PC-9 (cell line): ENCODE measurements around the gene PPP2R2C. TPM values are rescaled to one million over a fixed set of nuclear protein-coding genes. Genes with fewer than 3 reads are reported as not detected.

Source experiments
- BruUV-seq: library from RNA; stranded (reverse); fragments of 400-500 nt; replicated peaks from 2 replicates; lab custom pipeline; 2021; lab: Mats Ljungman, UMichigan
- CTCF ChIA-PET: fragments of 300-600 bp; sonication (Branson Sonifier 250); formaldehyde crosslinking; loops from one replicate; lab custom pipeline; 2022; ENCODE audit warnings: antibody characterized with exemption; lab: Charles Lee
- POLR2A ChIA-PET: fragments of 300-600 bp; sonication (Branson Sonifier 250); formaldehyde crosslinking; loops from one replicate; lab custom pipeline; 2022; ENCODE audit warnings: antibody characterized with exemption; ENCODE audit not compliant: unreplicated experiment; lab: Charles Lee
- DNase-seq, 2 experiments: peaks; one replicate each; pipeline versions ENCODE4 v3.0.0 to v3.0.0-alpha.2; 2015 to 2022; ENCODE audit warnings: mixed read lengths in 1 of 2
- H2AFZ ChIP-seq: fragments of 200-600 bp; sonication (generic); 2 replicates; pipeline ENCODE4 v1.8.1; 2017; ENCODE audit warnings: antibody characterized with exemption
- H3F3A ChIP-seq: fragments of 200-600 bp; sonication (generic); 2 replicates; pipeline ENCODE4 v1.8.1; 2017; ENCODE audit warnings: antibody characterized with exemption, mild to moderate bottlenecking, low read depth; ENCODE audit not compliant: insufficient read depth
- H3K27ac ChIP-seq: fragments of 200-600 bp; sonication (generic); 2 replicates; pipeline ENCODE4 v1.6.1; 2016; ENCODE audit warnings: mixed run types
- H3K27me3 ChIP-seq: fragments of 200-600 bp; sonication (generic); 2 replicates; pipeline ENCODE4 v1.6.1; 2016; ENCODE audit warnings: low read depth, mixed run types; ENCODE audit not compliant: insufficient read depth
- H3K36me3 ChIP-seq: fragments of 200-600 bp; sonication (generic); 2 replicates; pipeline ENCODE4 v1.6.1; 2016; ENCODE audit warnings: low read depth, mixed run types
- H3K4me1 ChIP-seq: fragments of 200-600 bp; sonication (generic); replicated peaks from 2 replicates; pipeline ENCODE4 v1.6.1; 2016; ENCODE audit warnings: mixed run types; ENCODE audit not compliant: insufficient read depth
- H3K4me2 ChIP-seq: fragments of 200-600 bp; sonication (generic); 2 replicates; pipeline ENCODE4 v1.6.1; 2017; ENCODE audit warnings: mixed run types
- H3K4me3 ChIP-seq: fragments of 200-600 bp; sonication (generic); 2 replicates; pipeline ENCODE4 v1.6.1; 2016; ENCODE audit warnings: mixed run types
- H3K79me2 ChIP-seq: fragments of 200-600 bp; sonication (generic); 2 replicates; pipeline ENCODE4 v1.6.1; 2017; ENCODE audit warnings: low read depth, mixed run types
- H3K9me2 ChIP-seq: fragments of 200-600 bp; sonication (generic); 2 replicates; pipeline ENCODE4 v1.8.1; 2017; ENCODE audit warnings: mild to moderate bottlenecking; ENCODE audit not compliant: insufficient read depth
- H3K9me3 ChIP-seq: fragments of 200-600 bp; sonication (generic); 2 replicates; pipeline ENCODE4 v1.8.1; 2016; ENCODE audit warnings: low read depth; ENCODE audit not compliant: insufficient read depth
- H4K20me1 ChIP-seq: fragments of 200-600 bp; sonication (generic); 2 replicates; pipeline ENCODE4 v1.8.1; 2017; ENCODE audit not compliant: insufficient read depth
- EZH2 ChIP-seq: fragments of 200-600 bp; sonication (generic); IDR thresholded peaks from 2 replicates; pipeline ENCODE4 v1.8.0; 2017; ENCODE audit warnings: antibody characterized with exemption, low read depth
- intact Hi-C: fragments of 100-400 bp; cut with micrococcal nuclease; formaldehyde crosslinking; loops from one replicate; pipeline ENCODE4 v1.10.0; 2022; ENCODE audit not compliant: unreplicated experiment
- total RNA-seq: library from RNA; stranded (reverse); gene quantifications from 2 replicates; pipeline ENCODE4 v1.2.3, GENCODE V29; 2021
- TF ChIP-seq, protein P1 (sequence below): fragments of 200-600 bp; sonication (generic); conservative IDR thresholded peaks from 2 replicates; pipeline ENCODE4 v1.6.1; 2017; ENCODE audit warnings: mixed run types, antibody characterized with exemption, mild to moderate bottlenecking, moderate library complexity

The PPP2R2C gene
- total RNA-seq, 1 experiment from 2014 or later = 40.9 TPM

DNA sequence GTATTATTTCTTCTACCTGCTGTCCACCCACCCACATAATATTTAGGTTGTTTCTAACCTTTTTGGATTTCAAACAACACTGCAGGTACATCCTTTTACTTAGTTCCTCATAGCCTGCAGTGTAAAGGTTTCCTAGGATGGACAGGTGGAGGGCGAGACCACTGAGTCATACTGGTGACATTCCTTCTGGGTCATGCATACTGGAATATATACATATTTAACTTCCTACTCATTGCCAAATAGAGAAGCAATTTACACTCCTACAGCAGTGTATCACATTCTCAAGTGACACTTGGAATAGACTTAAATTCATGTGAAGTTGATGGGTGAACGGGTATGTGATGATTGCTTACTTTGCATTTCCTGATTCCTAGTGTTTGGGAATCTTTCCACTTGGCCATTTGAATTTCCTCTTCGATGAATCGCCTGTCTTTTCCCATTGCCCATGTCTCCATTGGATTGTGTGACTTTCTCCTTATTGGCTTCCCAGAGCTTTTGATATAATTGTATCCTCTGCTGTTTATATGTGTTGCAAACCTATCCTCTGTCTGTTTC lies 8.2 kb upstream of the PPP2R2C start:
- Histone ChIP-seq H4K20me1 (no peaks in the 10 kb centered on the region), H3K4me1 (peaks cover 43% of the 10 kb centered on the region), H2AFZ (no peak overlapping the region), H3K9me2 (no peaks in the 10 kb centered on the region), H3K4me2 (peak overlapping the region; percentile 40), H3K4me3 (no peak overlapping the region), H3K27me3 (no peaks in the 10 kb centered on the region), H3K9me3 (no peaks in the 10 kb centered on the region), H3F3A (peaks cover 25% of the 10 kb centered on the region), H3K27ac (peak overlapping the region; percentile 60), H3K79me2 (no peaks in the 10 kb centered on the region), H3K36me3 (no peaks in the 10 kb centered on the region)
- ChIA-PET CTCF (no interaction called here), POLR2A (no interaction called here)
- peak; percentile 52 to 98 for DNase-seq
- no peak for TF ChIP-seq EZH2
- TF ChIP-seq, protein P1, sequence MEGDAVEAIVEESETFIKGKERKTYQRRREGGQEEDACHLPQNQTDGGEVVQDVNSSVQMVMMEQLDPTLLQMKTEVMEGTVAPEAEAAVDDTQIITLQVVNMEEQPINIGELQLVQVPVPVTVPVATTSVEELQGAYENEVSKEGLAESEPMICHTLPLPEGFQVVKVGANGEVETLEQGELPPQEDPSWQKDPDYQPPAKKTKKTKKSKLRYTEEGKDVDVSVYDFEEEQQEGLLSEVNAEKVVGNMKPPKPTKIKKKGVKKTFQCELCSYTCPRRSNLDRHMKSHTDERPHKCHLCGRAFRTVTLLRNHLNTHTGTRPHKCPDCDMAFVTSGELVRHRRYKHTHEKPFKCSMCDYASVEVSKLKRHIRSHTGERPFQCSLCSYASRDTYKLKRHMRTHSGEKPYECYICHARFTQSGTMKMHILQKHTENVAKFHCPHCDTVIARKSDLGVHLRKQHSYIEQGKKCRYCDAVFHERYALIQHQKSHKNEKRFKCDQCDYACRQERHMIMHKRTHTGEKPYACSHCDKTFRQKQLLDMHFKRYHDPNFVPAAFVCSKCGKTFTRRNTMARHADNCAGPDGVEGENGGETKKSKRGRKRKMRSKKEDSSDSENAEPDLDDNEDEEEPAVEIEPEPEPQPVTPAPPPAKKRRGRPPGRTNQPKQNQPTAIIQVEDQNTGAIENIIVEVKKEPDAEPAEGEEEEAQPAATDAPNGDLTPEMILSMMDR = no peak
- intact Hi-C loops = no loop called here
- no TSS peak for BruUV-seq

DNA sequence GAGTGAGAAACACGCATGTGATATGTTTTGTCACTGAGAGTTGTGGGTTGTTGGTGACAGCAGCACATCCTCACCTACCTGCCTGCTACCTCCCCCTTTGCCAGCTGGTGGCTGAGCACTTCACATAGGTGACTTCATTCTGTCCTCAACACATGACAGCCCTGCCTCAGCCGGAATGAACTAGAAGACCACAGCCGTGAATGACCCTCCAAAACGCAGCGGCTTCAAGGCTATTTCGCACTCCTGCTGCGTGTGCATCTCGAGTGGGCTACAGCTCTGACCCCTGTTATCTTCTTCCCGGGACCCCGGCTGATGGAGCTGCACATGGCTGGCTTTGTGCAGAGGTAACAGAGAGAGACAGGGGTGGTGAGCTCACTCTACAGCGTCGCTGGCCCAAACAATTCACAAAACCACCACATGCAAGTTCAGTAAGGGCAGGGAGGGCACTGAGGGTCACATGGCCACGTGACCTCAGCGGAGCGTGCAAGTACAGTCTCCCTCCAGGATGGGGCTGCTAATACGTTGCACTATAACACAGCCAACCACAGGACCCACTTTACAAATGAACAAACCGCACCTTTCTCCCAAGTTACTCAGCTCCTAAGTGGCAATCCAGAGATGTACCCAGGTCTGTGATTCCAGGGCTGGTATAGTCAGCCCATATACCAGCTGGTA lies 6.3 kb upstream of the PPP2R2C start:
- Histone ChIP-seq H3K9me2 (no peaks in the 10 kb centered on the region), H3K27ac (peak overlapping the region; percentile 65), H3F3A (peaks cover 25% of the 10 kb centered on the region), H3K36me3 (no peaks in the 10 kb centered on the region), H3K27me3 (no peaks in the 10 kb centered on the region), H3K4me1 (peaks cover 43% of the 10 kb centered on the region), H3K9me3 (no peaks in the 10 kb centered on the region), H4K20me1 (no peaks in the 10 kb centered on the region), H3K4me2 (peak overlapping the region; percentile 71), H3K79me2 (no peaks in the 10 kb centered on the region), H2AFZ (no peak overlapping the region), H3K4me3 (no peak overlapping the region)
- ChIA-PET CTCF (no interaction called here), POLR2A (no interaction called here)
- DNase-seq = no peak
- intact Hi-C loops = no loop called here
- no TSS peak for BruUV-seq
- TF ChIP-seq, protein P1 = no peak
- no peak for TF ChIP-seq EZH2

DNA sequence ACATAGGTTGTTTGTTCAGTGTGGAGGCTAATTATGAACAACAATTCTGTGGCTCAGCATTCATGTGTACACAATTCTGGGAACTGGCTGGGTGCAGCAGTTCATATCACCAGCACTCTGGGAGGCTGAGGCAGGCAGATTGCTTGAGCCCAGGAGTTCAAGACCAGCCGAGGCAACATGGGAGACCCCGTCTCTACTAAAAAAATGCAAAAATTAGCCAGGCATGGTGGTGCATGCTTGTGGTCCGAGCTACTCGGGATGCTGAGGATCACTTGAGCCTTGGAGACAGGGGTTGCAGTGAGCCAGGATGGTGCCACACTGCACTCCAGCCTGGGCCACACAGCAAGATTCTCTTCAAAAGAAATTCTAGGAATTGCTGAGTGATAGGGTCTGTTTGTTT lies 4.5 kb upstream of the PPP2R2C start:
- no peak for DNase-seq
- Histone ChIP-seq H3K4me2 (no peak overlapping the region), H2AFZ (no peak overlapping the region), H3K27me3 (no peaks in the 10 kb centered on the region), H3K4me1 (peaks cover 43% of the 10 kb centered on the region), H3K27ac (no peak overlapping the region), H3K9me3 (no peaks in the 10 kb centered on the region), H3K79me2 (no peaks in the 10 kb centered on the region), H4K20me1 (no peaks in the 10 kb centered on the region), H3K9me2 (no peaks in the 10 kb centered on the region), H3F3A (peaks cover 25% of the 10 kb centered on the region), H3K4me3 (no peak overlapping the region), H3K36me3 (no peaks in the 10 kb centered on the region)
- TF ChIP-seq, protein P1 = no peak
- no peak for TF ChIP-seq EZH2
- CTCF ChIA-PET = interaction anchor here (0.6 kb wide), 1 partner anchor 156 kb away, joined by 4 read pairs; no protein-coding TSS in a partner anchor
- POLR2A ChIA-PET = interaction anchor here (0.6 kb wide), 1 partner anchor 1370 kb away, joined by 3 read pairs; no protein-coding TSS in a partner anchor
- intact Hi-C loops = no loop called here
- no TSS peak for BruUV-seq
